HepG2 (cell line): ENCODE measurements around the gene UFSP2. TPM values are rescaled to one million over a fixed set of nuclear protein-coding genes. Genes with fewer than 3 reads are reported as not detected.

ENCODE experiments used
- ATAC-seq: fragments of 200-7000 bp; cut with Tn5 transposase; 3 replicates; pipeline ENCODE4 v1.9.1; 2020; ENCODE audit warnings: mild to moderate bottlenecking, moderate library complexity
- BruUV-seq: library from RNA; stranded (reverse); fragments of 400-500 nt; replicated peaks from 2 replicates; lab custom pipeline; 2021; lab: Mats Ljungman, UMichigan
- CTCF ChIA-PET: fragments of 300-600 bp; formaldehyde crosslinking; extraction: SDS; loops from one replicate; lab custom pipeline; 2021; ENCODE audit warnings: low total read pairs, inconsistent platforms, low intra/inter-chr PET ratio; lab: Yijun Ruan, JAX
- POLR2A ChIA-PET: fragments of 350-600 bp; sonication (Branson Sonifier 250); formaldehyde crosslinking; loops from one replicate; lab custom pipeline; 2020; ENCODE audit warnings: antibody characterized with exemption, inconsistent platforms; lab: Yijun Ruan, JAX
- DNase-seq: peaks from one replicate; pipeline ENCODE4 v3.0.0-alpha.2; 2015; ENCODE audit warnings: low spot score
- FAIRE-seq: peaks from 3 replicates; lab custom pipeline; 2011; peaks lifted over from hg19 to GRCh38; lab: Jason Lieb, UNC
- H2AFZ ChIP-seq: one replicate; pipeline ENCODE4 v1.6.1; 2011; ENCODE audit warnings: low read length, inconsistent platforms
- H3K27ac ChIP-seq: fragments of 300-600 bp; 3 replicates; pipeline ENCODE4 v1.8.0; 2011; ENCODE audit warnings: mixed run types, mild to moderate bottlenecking, mixed read lengths, low read length, inconsistent platforms; ENCODE audit not compliant: insufficient read depth; ENCODE audit errors: extremely low read length
- H3K27me3 ChIP-seq, 2 experiments: fragments of 200-600 bp in 1 of 2; 2 replicates in 1 of 2; 3 replicates in 1 of 2; pipeline versions ENCODE4 v1.6.0 to v1.8.0; 2011; ENCODE audit warnings: low read length in 2 of 2, mild to moderate bottlenecking in 2 of 2, moderate library complexity in 2 of 2, inconsistent platforms in 1 of 2; ENCODE audit not compliant: insufficient read depth in 2 of 2, control insufficient read depth in 1 of 2
- H3K36me3 ChIP-seq, 2 experiments: fragments of 200-600 bp in 1 of 2; replicated peaks in 1 of 2; 2 replicates in 1 of 2; 3 replicates in 1 of 2; pipeline versions ENCODE4 v1.5.1 to v1.8.0; 2011; ENCODE audit warnings: low read length in 2 of 2, inconsistent platforms in 1 of 2; ENCODE audit not compliant: insufficient read depth in 2 of 2, control insufficient read depth in 1 of 2
- H3K4me1 ChIP-seq: 2 replicates; pipeline ENCODE4 v1.5.1; 2012; ENCODE audit warnings: low read length, inconsistent platforms; ENCODE audit not compliant: insufficient read depth
- H3K4me2 ChIP-seq: 2 replicates; pipeline ENCODE4 v1.6.0; 2011; ENCODE audit warnings: low read depth, low read length, inconsistent platforms
- H3K4me3 ChIP-seq, 3 experiments: fragments of 200-600 bp in 1 of 3; sonication (generic), shearing (Covaris generic) in 1 of 3; replicated peaks in 1 of 3; 2 replicates each; pipeline ENCODE4 v1.5.1; 2011 to 2016; ENCODE audit warnings: low read length in 3 of 3, inconsistent platforms in 2 of 3, low read depth in 2 of 3, mild to moderate bottlenecking in 2 of 3, control low read depth in 1 of 3, mixed read lengths in 1 of 3; ENCODE audit not compliant: insufficient read depth in 1 of 3
- H3K79me2 ChIP-seq: one replicate; pipeline ENCODE4 v1.6.1; 2011; ENCODE audit warnings: low read length, inconsistent platforms; ENCODE audit not compliant: insufficient read depth
- H3K9ac ChIP-seq: 2 replicates; pipeline ENCODE4 v1.6.0; 2011; ENCODE audit warnings: mild to moderate bottlenecking, low read depth, low read length, inconsistent platforms; ENCODE audit not compliant: insufficient read depth
- H3K9me3 ChIP-seq: 2 replicates; pipeline ENCODE4 v1.5.1; 2012; ENCODE audit warnings: mild to moderate bottlenecking, low read length
- H4K20me1 ChIP-seq: 2 replicates; pipeline ENCODE4 v1.6.0; 2011; ENCODE audit warnings: inconsistent platforms, mild to moderate bottlenecking, low read length, moderate library complexity; ENCODE audit not compliant: insufficient read depth
- MYNN ChIP-seq: sonication (generic); formaldehyde crosslinking; IDR thresholded peaks from 2 replicates; pipeline ENCODE4 v1.4.0; 2020; ENCODE audit warnings: mild to moderate bottlenecking, low read depth, missing genetic modification reagents
- PAWR ChIP-seq: sonication (generic); formaldehyde crosslinking; IDR thresholded peaks from 2 replicates; pipeline ENCODE4 v1.4.0; 2020; ENCODE audit warnings: missing genetic modification reagents, mild to moderate bottlenecking, borderline replicate concordance
- RAD51 ChIP-seq: fragments of 450-650 bp; IDR thresholded peaks from 2 replicates; pipeline ENCODE4 v1.6.1; 2016; ENCODE audit warnings: borderline replicate concordance
- SMAD9 ChIP-seq: sonication (generic); formaldehyde crosslinking; IDR thresholded peaks from 2 replicates; pipeline ENCODE4 v1.5.1; 2020; ENCODE audit warnings: mild to moderate bottlenecking, missing genetic modification reagents
- STAT5B ChIP-seq: sonication (generic); formaldehyde crosslinking; IDR thresholded peaks from 2 replicates; pipeline ENCODE4 v1.4.0; 2020; ENCODE audit warnings: missing genetic modification reagents
- ZNF138 ChIP-seq: sonication (generic); formaldehyde crosslinking; IDR thresholded peaks from 2 replicates; pipeline ENCODE4 v1.5.0; 2020; ENCODE audit warnings: mild to moderate bottlenecking, low read depth, missing genetic modification reagents
- ZNF879 ChIP-seq: sonication (generic); formaldehyde crosslinking; IDR thresholded peaks from 2 replicates; pipeline ENCODE4 v1.8.1; 2023; ENCODE audit warnings: missing genetic modification reagents
- WGBS: methylation state at CpG from one replicate; pipeline ENCODE4 v1.1.6; 2017; ENCODE audit warnings: low lambda C conversion rate; 5-methylcytosine and 5-hydroxymethylcytosine counted together
- in situ Hi-C: cut with HindIII; loops from 2 replicates; pipeline ENCODE4 v1.10.0; 2017; ENCODE audit warnings: low pct_unique_long_range_greater_than_20kb; ENCODE audit not compliant: extremely low pct_ligation_motif_present
- intact Hi-C: fragments of 100-400 bp; cut with micrococcal nuclease; formaldehyde crosslinking; loops from one replicate; pipeline ENCODE4 v1.10.0; 2022; ENCODE audit not compliant: unreplicated experiment
- polyA plus RNA-seq, 8 experiments: library from polyadenylated mRNA; depleted of rRNA in 3 of 8; stranded (reverse) in 7 of 8; unstranded in 1 of 8; fragments of >200 nt; fragmentation: Illumina TruSeq in 4 of 8; extraction: Trizol in 4 of 8; gene quantifications; 2 replicates each; pipeline versions ENCODE4 v1.2.1 to v1.2.3, GENCODE V29; 2011 to 2016; ENCODE audit warnings: low read depth in 4 of 8, missing spikeins in 1 of 8, mixed read lengths in 1 of 8; ENCODE audit not compliant: insufficient read depth in 1 of 8
- total RNA-seq, 5 experiments: library from RNA; depleted of rRNA; stranded (reverse); fragments of >200 nt; fragmentation: Illumina TruSeq; extraction: Trizol; gene quantifications; 2 replicates each; pipeline ENCODE4 v1.2.3, GENCODE V29; 2016; ENCODE audit warnings: low read depth in 1 of 5

UFSP2 gene
- total and polyA plus RNA-seq, 2 of the 13 experiments (the other 11 are each of a cell fraction or from before 2014, with no cell fraction given) = 24.1 to 32.3 TPM

DNA sequence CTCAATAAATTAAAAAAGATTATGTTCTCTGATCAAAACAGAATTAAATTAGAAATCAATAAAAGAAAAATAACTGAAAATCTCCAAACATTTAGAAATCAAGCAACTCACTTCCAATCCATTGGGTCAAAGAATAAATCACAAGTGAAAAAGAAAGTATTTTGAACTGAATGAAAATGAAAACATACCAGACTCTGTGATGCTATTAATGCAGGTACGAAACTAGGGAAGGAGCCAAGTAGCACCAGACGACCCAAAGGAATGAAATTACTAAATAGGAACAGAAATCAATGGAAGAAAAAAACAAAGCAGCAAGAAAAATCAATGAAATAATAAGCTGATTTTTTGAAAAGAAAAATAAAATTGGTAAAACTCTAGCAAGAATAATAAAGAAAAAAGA lies 30.4 kb upstream of the UFSP2 start:
- TF ChIP-seq SMAD9 (CRISPR knock-in tag) (no peak), ZNF138 (no peak), PAWR (CRISPR knock-in tag) (no peak), STAT5B (no peak), RAD51 (no peak)
- TF ChIP-seq, all 625 proteins: peak for 0
- DNase-seq = no peak
- FAIRE-seq = no peak
- ChIA-PET CTCF (no interaction called here), POLR2A (no interaction called here)
- ATAC-seq = no peak
- no peak overlapping the region for H3K27ac ChIP-seq
- H3K36me3 ChIP-seq = no peaks in the 10 kb centered on the region
- no peak overlapping the region for H3K4me2 ChIP-seq
- H3K9ac ChIP-seq = no peak overlapping the region
- WGBS = 23% methylated on average over 2 of the region's 2 CpGs
- H3K9me3 ChIP-seq = no peaks in the 10 kb centered on the region
- no peaks in the 10 kb centered on the region for H3K79me2 ChIP-seq
- no peak overlapping the region for H2AFZ ChIP-seq
- intact Hi-C loops (no loop called here), in situ Hi-C loops (loop anchor here (25.0 kb wide), 1 partner anchor 581 kb away; no protein-coding TSS in a partner anchor)
- no peak overlapping the region for H3K4me3 ChIP-seq
- peaks cover 0 to 13% of the 10 kb centered on the region in 2 experiments; a peak in 1 of 5 replicates for H3K27me3 ChIP-seq
- H4K20me1 ChIP-seq = no peaks in the 10 kb centered on the region
- H3K4me1 ChIP-seq = peaks cover 10% of the 10 kb centered on the region
- no TSS peak for BruUV-seq

- Histone ChIP-seq H3K9ac (no peak overlapping the region), H3K79me2 (no peaks in the 10 kb centered on the region), H3K36me3 (no peaks in the 10 kb centered on the region), H3K27ac (no peak overlapping the region), H2AFZ (no peak overlapping the region), H3K4me3 (no peak overlapping the region), H3K4me1 (no peaks in the 10 kb centered on the region), H4K20me1 (no peaks in the 10 kb centered on the region), H3K9me3 (no peaks in the 10 kb centered on the region), H3K27me3 (no peaks in the 10 kb centered on the region; a peak in 1 of 5 replicates), H3K4me2 (no peak overlapping the region)
- no TSS peak for BruUV-seq
- no peak for ATAC-seq
- in situ Hi-C loops = no loop called here
- WGBS = 15% methylated on average over 2 of the region's 2 CpGs
- DNase-seq = no peak
- no peak for FAIRE-seq
- CTCF ChIA-PET = no interaction called here
- POLR2A ChIA-PET = no interaction called here
- TF ChIP-seq ZNF879 (CRISPR knock-in tag) = no peak
- TF ChIP-seq MYNN (CRISPR knock-in tag) = no peak
- intact Hi-C loops = no loop called here
Measured at GRCh38 chr4:185445209-185445608, 19.4 kb upstream of the UFSP2 start.
